GM12878 (cell line): ENCODE measurements around the gene MYB. TPM values are rescaled to one million over a fixed set of nuclear protein-coding genes. Genes with fewer than 3 reads are reported as not detected.

Experiments used
- EP300 ChIP-seq, 2 experiments: fragments of 150-350 bp in 1 of 2; IDR thresholded peaks; 2 replicates each; pipeline ENCODE4 v1.6.1; 2011 to 2012; ENCODE audit warnings: low read depth in 2 of 2, low read length in 2 of 2, borderline replicate concordance in 1 of 2, improper control_type of control experiment in 1 of 2, inconsistent platforms in 1 of 2; ENCODE audit not compliant: control insufficient read depth in 1 of 2
- NFYB ChIP-seq: IDR thresholded peaks from 2 replicates; pipeline ENCODE4 v1.6.1; 2011; ENCODE audit warnings: low read depth, mild to moderate bottlenecking, low read length, improper control_type of control experiment, moderate library complexity; ENCODE audit not compliant: insufficient read depth
- PKNOX1 ChIP-seq: fragments of 450-650 bp; IDR thresholded peaks from 2 replicates; pipeline ENCODE4 v1.6.1; 2016; ENCODE audit warnings: mild to moderate bottlenecking
- RELB ChIP-seq: fragments of 450-650 bp; IDR thresholded peaks from 2 replicates; pipeline ENCODE4 v1.6.1; 2017; ENCODE audit warnings: low read depth, mild to moderate bottlenecking, moderate library complexity
- TCF7 ChIP-seq: IDR thresholded peaks from 2 replicates; pipeline ENCODE4 v1.6.1; 2014; ENCODE audit warnings: antibody characterized with exemption, borderline replicate concordance
- YBX1 ChIP-seq: fragments of 450-650 bp; IDR thresholded peaks from 2 replicates; pipeline ENCODE4 v1.6.1; 2016; ENCODE audit warnings: antibody characterized with exemption
- polyA plus RNA-seq, 11 experiments: library from polyadenylated mRNA; depleted of rRNA in 4 of 11; unstranded in 6 of 11; stranded (reverse) in 5 of 11; fragments of >200 nt; fragmentation: Nextera tagmentation in 4 of 11; fragmentation: Illumina TruSeq in 1 of 11; extraction: Ambion mirVana in 4 of 11; extraction: Trizol in 1 of 11; gene quantifications; 1 replicate in 1 of 11; 2 replicates in 10 of 11; pipeline versions ENCODE4 v1.2.1 to v1.2.3, GENCODE V29; 2011 to 2016; ENCODE audit warnings: inconsistent platforms in 2 of 11, missing spikeins in 2 of 11, low read depth in 1 of 11
- total RNA-seq, 4 experiments: library from RNA; depleted of rRNA in 3 of 4; stranded (reverse); fragments of >200 nt in 3 of 4; fragmentation: Illumina TruSeq in 1 of 4; extraction: Trizol in 1 of 4; gene quantifications; 2 replicates each; pipeline versions ENCODE4 v1.2.1 to v1.2.3, GENCODE V29; 2013 to 2021
- TF ChIP-seq, protein P1 (sequence below): fragments of 450-650 bp; IDR thresholded peaks from 2 replicates; pipeline ENCODE4 v1.6.1; 2017; ENCODE audit warnings: mild to moderate bottlenecking, moderate library complexity

Gene MYB
- total and polyA plus RNA-seq, 10 of the 15 experiments (the other 5 are each of a cell fraction or from before 2014, with no cell fraction given) = 7.0 to 29.8 (median 21.5) TPM

GRCh38 chr6:135161411-135162395 is 19.4 kb upstream of the MYB start (continued):
- TF ChIP-seq RELB (peak; percentile 33; the same call in 1 of the 2 replicates), EP300 (IDR thresholded peaks at IDR 0.05; ENCODE audit: borderline replicate concordance in 1 of 2, control insufficient read depth in 1 of 2, low read depth in 2 of 2, low read length in 2 of 2) (no peak), TCF7 (no peak), YBX1 (no peak), PKNOX1 (no peak), NFYB (0 out of 2 replicates have a peak, but pooled peaks have one; percentile 16)
- TF ChIP-seq, protein P1, sequence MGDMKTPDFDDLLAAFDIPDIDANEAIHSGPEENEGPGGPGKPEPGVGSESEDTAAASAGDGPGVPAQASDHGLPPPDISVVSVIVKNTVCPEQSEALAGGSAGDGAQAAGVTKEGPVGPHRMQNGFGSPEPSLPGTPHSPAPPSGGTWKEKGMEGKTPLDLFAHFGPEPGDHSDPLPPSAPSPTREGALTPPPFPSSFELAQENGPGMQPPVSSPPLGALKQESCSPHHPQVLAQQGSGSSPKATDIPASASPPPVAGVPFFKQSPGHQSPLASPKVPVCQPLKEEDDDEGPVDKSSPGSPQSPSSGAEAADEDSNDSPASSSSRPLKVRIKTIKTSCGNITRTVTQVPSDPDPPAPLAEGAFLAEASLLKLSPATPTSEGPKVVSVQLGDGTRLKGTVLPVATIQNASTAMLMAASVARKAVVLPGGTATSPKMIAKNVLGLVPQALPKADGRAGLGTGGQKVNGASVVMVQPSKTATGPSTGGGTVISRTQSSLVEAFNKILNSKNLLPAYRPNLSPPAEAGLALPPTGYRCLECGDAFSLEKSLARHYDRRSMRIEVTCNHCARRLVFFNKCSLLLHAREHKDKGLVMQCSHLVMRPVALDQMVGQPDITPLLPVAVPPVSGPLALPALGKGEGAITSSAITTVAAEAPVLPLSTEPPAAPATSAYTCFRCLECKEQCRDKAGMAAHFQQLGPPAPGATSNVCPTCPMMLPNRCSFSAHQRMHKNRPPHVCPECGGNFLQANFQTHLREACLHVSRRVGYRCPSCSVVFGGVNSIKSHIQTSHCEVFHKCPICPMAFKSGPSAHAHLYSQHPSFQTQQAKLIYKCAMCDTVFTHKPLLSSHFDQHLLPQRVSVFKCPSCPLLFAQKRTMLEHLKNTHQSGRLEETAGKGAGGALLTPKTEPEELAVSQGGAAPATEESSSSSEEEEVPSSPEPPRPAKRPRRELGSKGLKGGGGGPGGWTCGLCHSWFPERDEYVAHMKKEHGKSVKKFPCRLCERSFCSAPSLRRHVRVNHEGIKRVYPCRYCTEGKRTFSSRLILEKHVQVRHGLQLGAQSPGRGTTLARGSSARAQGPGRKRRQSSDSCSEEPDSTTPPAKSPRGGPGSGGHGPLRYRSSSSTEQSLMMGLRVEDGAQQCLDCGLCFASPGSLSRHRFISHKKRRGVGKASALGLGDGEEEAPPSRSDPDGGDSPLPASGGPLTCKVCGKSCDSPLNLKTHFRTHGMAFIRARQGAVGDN = peak; percentile 74
